Measurements from ENCODE around the gene CWH43. TPM values are rescaled to one million over a fixed set of nuclear protein-coding genes. Genes with fewer than 3 reads are reported as not detected.

CWH43 gene
- total and polyA plus RNA-seq, 2 of the 13 experiments (the other 11 are each of a cell fraction or from before 2014, with no cell fraction given): not detected

- CTCF ChIA-PET (ENCODE audit: low intra/inter-chr PET ratio, low total read pairs): no interaction called here
- H3K4me2 ChIP-seq (ENCODE audit: low read depth, low read length): no peak overlapping the region
These were observed 12.4 kb downstream of the CWH43 start for GRCh38 chr4:48998440-48998839.

More at GRCh38 chr4:48998440-48998839, 12.4 kb downstream of the CWH43 start:
- FAIRE-seq (no peak), ATAC-seq (no peak), DNase-seq (ENCODE audit: low spot score) (no peak)
- no TSS peak for BruUV-seq (replicated peaks)
- in situ Hi-C loops (cut with HindIII; ENCODE audit: extremely low pct_ligation_motif_present, low pct_unique_long_range_greater_than_20kb): no loop called here
- no peak overlapping the region for H2AFZ ChIP-seq (ENCODE audit: low read length)
- intact Hi-C loops (cut with micrococcal nuclease; ENCODE audit: unreplicated experiment): no loop called here
- no peaks in the 10 kb centered on the region for H3K79me2 ChIP-seq (ENCODE audit: insufficient read depth, low read length)
- WGBS (ENCODE audit: low lambda C conversion rate): 30% methylated on average over 6 of the region's 6 CpGs
- TF ChIP-seq, protein P1, sequence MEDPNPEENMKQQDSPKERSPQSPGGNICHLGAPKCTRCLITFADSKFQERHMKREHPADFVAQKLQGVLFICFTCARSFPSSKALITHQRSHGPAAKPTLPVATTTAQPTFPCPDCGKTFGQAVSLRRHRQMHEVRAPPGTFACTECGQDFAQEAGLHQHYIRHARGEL (CRISPR knock-in tag; IDR thresholded peaks at IDR 0.05): no peak
- TF ChIP-seq BRF2 (CRISPR knock-in tag; IDR thresholded peaks at IDR 0.05) (no peak), THYN1 (CRISPR knock-in tag; IDR thresholded peaks at IDR 0.05; ENCODE audit: borderline replicate concordance, low read depth) (no peak), RFX5 (IDR thresholded peaks at IDR 0.05; ENCODE audit: low read depth, low read length) (no peak), ZNF564 (CRISPR knock-in tag; IDR thresholded peaks at IDR 0.05) (no peak), ZNF878 (CRISPR knock-in tag; IDR thresholded peaks at IDR 0.05) (no peak), HNRNPUL1 (IDR thresholded peaks at IDR 0.05; ENCODE audit: low read depth, low read length) (no peak), KDM3A (CRISPR knock-in tag; IDR thresholded peaks at IDR 0.05; ENCODE audit: low read depth) (no peak), ZNF597 (CRISPR knock-in tag; IDR thresholded peaks at IDR 0.05) (no peak), PHF5A (CRISPR knock-in tag; IDR thresholded peaks at IDR 0.05; ENCODE audit: low read depth, unreplicated experiment) (no peak), REST (IDR thresholded peaks at IDR 0.05; ENCODE audit: borderline replicate concordance in 1 of 2, low read depth in 1 of 2, low read length in 2 of 2) (no peak), ZNF281 (CRISPR knock-in tag; IDR thresholded peaks at IDR 0.05; ENCODE audit: borderline replicate concordance) (no peak)
- TF ChIP-seq, protein P2, sequence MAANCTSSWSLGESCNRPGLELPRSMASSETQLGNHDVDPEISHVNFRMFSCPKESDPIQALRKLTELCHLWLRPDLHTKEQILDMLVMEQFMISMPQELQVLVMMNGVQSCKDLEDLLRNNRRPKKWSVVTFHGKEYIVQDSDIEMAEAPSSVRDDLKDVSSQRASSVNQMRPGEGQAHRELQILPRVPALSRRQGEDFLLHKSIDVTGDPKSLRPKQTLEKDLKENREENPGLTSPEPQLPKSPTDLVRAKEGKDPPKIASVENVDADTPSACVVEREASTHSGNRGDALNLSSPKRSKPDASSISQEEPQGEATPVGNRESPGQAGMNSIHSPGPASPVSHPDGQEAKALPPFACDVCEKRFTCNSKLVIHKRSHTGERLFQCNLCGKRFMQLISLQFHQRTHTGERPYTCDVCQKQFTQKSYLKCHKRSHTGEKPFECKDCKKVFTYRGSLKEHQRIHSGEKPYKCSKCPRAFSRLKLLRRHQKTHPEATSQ (CRISPR knock-in tag; IDR thresholded peaks at IDR 0.05; ENCODE audit: borderline replicate concordance): no peak
- no peaks in the 10 kb centered on the region for H4K20me1 ChIP-seq (ENCODE audit: insufficient read depth, low read length)
- H3K9ac ChIP-seq (ENCODE audit: insufficient read depth, low read depth, low read length): no peak overlapping the region
- H3K27me3 ChIP-seq (ENCODE audit: control insufficient read depth in 1 of 2, insufficient read depth in 2 of 2, low read length in 2 of 2): no peaks in the 10 kb centered on the region
- no peak overlapping the region for H3K4me3 ChIP-seq (replicated peaks in 1 of 3; ENCODE audit: insufficient read depth in 1 of 3, low read depth in 2 of 3, low read length in 3 of 3)
- H3K36me3 ChIP-seq (replicated peaks in 1 of 2; ENCODE audit: control insufficient read depth in 1 of 2, insufficient read depth in 2 of 2, low read length in 2 of 2): no peaks in the 10 kb centered on the region
- H3K9me3 ChIP-seq (ENCODE audit: low read length): no peaks in the 10 kb centered on the region
- H3K4me1 ChIP-seq (ENCODE audit: insufficient read depth, low read length): no peaks in the 10 kb centered on the region
- no peak overlapping the region for H3K27ac ChIP-seq (ENCODE audit: extremely low read length, insufficient read depth, low read length)
- POLR2A ChIA-PET: no interaction called here

Measured in HepG2 (cell line).